Measurements from ENCODE around the gene CSNK1D.

CSNK1D gene

DNA sequence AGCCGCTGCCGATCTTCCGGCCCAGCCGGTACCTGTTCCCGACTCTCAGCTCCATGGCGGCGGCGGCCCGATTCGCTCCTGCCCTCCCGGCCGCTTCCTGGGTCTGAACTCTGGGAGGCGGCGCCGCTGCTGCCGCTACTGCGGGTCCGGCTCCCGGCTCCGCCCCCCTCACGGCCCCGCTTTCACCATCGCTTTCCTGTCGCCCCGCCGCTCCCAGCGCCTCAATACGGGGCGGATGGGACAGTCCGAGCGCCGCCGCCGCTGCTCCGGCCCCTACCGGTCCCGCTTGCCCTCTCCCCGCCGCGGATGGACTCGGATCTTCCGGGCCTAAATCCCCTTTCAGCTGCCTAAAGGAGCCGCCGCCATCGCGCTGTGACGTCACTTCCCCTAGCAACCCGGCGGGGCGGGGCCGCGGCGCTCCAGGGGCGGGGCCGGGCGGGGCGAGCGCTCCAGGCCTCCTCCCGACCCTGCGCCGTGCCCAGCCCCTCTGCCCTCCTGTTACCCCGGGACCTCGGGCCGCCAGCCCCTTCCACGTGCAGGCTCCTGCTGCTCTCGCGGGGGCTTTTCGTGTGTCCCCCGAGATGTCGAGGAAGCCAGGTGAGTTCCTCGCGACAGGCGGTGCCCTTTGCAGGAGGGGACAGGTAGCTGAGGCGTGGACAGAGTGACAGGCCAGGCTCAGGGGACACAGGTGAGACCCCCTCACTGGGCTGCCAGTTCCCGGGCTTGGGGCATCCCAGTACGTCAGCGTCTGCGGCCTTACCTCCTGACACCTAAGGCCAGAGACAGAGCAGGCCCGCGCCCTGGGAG, at the start of gene CSNK1D:
CSNK1D (minus strand) TSS at position 374 of the 807 bp plus-strand sequence; CDS start at position 55, 319 bp downstream.
- DNase-seq, result peak; percentile 91

DNA sequence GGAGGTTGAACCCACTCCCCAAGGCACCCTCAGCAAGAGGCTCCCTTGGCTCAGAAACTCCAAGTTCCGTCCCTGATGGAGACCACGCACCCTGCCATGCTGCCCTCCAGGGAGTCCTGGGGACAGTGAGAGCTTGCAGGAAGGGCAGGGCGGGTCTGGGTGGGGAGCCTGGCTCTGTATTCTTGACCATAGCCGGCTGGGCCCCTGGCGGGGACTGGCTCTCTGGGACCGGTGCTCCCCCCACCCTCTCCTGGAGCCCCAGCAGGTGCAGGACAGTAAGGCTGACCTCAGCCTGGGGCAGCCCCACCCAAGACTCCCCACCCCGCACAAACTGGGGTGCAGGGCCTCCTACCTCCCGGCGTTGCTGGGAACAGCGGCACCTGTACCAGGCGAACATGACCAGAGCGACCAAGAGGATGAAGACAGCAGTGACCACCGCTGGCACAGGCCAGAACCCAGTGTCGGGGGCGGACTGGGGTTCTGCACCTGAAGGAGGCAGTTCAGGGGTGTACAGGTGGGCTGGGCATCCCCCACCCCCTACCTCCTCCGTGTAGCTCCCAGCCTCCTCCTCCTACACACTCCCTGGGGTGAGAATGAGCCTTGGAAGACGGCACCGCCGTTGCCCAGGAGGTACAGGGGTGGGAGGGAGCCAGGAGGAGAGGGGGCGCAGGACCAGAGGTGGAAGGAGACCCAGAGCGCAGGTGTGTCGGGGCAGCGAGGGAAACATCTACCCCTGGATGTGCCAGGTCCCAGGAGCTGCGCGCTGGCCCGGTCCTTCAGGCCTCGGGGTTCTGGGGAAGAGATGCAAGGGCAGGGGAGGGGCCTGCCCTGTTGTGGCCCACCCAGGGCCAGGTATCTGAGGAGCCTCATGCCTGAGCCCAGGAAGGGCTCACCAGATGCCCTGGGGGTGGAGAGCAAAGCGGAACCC, 49.3 kb upstream of the CSNK1D start:
- DNase-seq, result no peak

DNA sequence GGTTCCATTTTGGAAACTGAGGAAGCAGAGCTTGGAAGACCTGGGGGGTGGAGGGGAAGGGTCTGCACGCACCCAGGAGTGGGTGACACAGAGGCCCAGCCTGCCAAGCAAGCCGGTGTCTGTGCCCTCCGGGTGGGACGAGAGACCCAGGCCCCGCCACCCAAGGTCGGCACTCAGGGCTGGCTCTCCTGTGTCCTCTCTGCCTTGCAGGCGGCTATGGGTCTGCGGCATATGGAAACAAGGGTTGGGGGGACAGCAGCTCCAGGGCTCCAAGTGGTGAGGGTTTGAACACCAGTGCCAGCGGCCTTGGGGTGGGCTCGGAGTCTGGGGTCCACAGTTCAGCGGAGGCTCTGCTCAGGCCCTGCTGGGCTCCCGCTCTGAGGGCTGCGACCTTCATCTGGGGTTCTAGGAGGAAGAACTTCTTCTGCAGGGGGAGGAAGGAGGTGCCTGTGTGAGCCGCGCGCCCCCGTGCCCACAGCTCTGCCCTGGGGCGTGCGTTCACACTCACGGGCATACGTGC, 48.5 kb upstream of the CSNK1D start:
- DNase-seq, result no peak

DNA sequence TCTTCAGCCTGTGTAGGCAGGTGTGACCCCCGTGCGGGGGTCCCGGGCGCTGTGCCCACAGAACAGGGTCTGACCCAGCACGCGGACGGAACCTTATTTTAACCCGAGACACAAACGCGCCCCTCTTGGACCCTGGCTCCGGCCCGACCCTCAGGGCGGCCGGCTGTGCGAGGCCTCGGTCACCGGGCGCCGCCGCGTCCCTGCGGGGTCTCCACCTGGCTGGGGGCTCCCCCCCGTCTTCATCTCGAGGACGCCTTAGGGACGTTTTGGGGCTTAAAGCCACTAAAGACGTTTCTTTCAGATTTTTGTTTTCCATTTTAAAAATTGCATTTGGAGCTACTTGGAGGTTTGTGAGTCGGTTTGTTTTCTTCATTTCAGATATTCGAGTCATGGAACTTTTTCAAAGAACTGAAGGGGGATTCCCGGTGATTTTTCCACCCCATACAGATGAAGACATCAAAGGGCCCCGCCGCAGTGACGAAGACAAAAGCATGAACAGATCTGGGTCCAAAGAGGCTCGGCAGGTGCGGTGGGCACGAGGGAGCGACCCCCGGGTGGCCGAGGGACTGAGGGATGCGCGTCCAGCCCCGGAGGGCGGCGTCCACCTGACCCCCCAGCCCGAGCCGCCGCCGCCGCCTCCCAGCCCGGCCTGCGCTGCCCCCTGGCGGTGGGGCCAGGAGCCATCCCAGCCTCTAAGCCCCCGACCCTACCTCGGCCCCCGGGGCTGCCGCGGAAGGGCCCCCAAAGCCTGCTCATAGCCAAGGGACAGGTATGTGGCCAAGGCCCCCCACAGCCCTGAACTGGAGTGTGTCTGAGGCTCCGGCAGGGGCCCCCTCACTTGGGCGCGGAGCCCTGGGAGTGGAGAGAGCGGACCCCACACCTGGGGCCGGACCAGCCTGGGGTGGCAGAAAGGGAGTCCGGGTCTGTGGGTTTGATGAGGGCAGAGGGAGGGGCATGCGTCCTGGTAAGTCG, 47.7 kb upstream of the CSNK1D start:
- DNase-seq, result peak; percentile 85

DNA sequence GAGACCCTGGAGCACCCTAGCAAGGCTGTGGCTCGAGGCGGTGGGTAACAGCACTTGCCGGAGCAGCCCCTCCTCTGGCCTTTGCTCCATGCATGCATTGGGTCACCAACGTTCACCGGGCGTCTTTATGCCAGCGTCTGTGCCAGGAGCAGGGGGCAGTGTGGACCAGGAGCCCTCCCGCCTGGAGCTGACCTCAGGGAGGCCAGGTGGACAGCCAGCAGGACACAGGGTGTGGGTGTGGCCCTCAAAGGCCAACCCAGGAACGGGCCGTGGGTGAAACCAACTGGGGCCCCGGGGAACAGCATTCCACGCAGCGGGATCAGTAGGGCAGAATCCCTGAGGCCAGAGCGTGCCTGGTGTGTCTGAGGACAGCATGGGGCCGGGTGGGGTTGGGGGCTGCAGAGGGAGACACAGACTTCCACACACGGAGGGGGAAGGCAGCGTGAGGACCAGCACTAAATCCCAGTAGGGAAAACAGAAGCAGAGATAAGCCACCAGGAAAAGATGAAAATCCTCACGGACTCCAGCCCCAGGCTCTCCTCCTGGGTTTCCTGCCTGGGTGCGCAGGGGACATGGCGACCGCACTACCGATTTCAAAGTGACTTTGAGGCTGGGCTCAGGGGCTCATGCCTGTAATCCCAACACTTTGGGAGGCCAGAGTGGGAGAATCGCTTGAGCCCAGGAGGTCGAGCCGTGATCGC, 46.8 kb upstream of the CSNK1D start:
- DNase-seq, result no peak

DNA sequence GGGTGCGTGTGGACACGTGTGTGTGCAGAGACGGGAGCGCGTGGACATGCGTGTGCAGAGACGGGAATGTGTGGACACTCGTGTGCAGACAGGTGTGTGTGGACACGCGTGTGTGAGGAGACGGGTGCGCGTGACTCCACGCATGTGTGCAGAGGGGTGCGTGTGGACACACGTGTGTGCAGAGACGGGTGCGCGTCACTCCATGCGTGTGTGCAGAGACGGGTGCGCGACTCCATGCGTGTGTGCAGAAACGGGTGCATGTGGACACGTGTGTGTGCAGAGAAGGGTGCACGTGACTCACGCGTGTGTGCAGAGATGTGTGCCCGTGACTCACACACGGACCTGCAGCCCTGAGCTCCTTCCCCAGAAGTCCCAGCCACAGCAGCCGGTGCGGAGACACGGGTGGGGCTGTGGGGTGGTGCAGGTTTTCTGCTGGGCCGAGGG, 46.1 kb upstream of the CSNK1D start:
- DNase-seq, result no peak

DNA sequence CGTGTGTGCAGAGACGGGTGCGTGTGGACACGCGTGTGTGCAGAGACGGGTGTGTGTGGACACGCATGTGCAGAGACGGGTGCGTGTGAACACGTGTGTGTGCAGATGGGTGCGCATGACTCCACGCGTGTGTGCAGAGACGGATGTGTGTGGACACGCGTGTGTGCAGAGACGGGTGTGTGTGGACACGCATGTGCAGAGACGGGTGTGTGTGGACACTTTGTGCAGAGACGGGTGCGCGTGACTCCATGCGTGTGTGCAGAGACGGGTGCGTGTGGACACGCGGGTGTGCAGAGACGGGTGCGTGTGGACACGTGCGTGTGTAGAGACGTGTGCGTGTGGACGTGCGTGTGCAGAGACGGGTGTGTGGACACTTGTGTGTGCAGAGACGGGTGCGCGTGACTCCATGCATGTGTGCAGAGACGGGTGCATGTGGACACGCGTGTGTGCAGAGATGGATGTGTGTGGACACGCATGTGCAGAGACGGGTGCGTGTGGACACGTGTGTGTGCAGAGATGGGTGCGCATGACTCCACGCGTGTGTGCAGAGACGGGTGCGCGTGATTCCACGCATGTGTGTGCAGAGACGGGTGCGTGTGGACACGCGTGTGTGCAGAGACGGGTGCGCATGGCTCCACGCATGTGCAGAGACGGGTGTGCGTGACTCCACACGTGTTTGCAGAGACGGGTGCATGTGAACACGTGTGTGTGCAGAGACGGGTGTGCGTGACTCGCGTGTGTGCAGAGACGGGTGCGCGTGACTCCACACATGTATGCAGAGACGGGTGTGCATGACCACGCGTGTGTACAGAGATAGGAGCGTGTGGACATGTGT, 45.5 kb upstream of the CSNK1D start:
- no peak for DNase-seq

DNA sequence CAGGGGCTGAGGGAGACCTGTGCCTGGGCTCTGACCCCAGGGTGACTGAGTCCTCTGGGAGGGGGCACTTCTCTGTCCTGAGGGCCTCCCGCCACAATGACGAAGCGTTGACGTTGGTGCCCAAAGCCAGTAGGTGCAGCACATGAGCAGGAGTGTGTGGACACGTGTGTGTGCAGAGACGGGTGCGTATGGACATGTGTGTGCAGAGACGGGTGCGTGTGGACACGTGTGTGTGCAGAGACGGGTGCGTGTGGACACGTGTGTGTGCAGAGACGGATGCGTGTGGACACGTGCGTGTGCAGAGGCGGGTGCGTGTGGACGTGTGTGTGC, 44.6 kb upstream of the CSNK1D start:
- DNase-seq, result no peak

DNA sequence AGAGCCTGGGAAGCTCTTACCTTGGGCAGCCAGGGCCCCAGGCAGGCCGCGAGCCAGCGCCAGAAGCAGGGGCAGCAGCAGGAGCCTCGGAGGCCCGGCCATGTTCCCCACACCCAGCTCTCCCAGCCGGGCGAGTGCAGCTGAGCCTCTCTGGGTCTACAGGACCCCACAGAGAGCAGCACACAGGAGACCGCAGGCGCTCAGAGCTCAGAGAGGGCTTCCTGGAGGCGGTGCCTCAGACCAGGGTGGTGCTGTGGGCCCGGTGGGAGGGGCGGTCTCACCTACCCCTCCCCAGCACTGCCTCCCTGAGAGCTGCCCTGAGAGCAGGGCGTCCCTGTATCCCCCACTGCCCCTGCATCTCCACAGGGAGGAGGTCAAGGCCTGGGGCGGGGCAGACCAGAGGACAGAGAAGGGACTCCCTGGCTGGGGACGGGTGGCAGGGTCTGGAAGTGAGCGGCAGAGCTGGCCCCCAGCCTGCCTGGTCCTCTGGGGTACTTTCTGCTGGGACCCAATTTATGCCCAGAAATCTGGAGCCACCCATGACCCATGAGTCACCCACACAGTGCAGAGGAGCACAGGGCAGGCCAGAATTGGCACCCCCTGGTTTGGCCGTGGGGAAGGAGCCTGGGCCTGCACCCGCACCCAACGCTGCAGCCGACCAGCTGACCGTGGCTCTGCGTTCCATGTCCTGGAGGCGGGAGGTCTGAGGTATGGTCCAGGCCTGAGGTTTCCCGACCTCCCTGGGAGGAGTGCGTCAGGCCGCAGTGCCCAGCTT, 44.1 kb upstream of the CSNK1D start, which contains the start of gene CD7:
CD7 (minus strand) TSS at position 215 of the 775 bp plus-strand sequence; CDS start at position 102, 113 bp downstream.
- peak; percentile 72 for DNase-seq

DNA sequence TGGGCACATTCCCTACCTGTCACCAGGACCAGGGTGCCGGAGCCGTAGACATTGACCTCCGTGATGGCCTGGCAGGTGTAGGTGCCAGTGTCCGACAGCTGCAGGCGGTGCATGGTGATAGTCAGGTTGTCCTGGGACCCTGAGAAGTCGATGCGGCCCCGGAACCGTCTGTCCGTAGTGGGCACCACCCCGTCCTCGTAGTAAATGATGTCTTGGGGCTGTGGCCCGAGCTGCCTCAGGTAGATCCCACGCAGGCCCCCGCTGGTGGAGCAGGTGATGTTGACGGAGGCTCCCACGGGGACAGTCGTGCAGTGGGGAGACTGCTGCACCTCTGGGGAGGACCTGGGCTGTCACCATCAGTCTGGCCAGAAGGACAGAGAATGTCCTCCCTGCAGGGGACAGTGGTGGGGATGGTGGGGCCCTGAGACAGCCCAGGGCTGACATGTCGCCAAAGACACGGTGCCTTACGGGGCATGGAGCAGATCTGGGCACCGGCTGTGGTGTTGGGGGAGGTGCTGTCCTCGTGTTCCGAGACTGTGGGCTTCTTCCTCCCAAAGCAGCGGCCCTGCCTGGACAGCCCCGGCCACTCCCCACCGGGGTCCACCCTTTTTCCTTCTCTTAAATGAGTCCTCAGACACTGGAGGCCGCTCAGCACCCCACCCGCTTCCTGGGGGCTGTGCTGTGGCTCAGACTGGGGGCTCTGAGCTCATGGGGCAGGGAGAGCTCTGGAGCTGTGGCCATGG, 43.3 kb upstream of the CSNK1D start:
- no peak for DNase-seq

DNA sequence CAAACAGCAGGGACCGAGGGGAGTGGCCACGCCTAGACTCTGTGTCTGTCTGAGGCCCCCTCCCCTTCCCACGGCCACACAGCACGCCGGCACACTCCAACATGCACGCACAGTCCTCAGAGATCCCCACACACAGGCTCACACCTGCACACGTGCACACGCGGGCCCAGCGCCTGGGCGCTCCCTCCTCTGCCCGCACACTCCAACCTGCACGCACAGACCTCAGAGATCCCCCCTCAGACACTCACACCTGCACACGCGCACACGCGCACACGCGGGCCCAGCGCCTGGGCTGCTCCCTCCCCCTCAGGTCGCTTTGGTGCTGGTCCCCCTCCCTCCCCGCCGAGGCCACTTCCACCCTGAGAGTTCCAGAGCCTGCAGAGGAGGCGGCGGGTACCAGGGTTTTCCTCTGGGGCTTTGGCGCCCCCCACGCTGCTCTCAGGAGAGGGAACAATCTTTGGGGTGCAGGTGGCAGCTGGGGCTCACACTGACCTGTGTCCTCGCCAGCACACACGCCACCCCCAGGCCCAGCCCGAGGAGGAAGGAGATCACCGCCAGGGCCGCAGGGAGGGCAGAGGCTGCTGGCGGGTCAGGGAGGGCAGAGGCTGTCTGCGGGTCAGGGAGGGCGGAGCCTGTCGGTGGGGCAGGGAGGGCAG, 42.3 kb upstream of the CSNK1D start:
- DNase-seq, result peak; percentile 57

DNA sequence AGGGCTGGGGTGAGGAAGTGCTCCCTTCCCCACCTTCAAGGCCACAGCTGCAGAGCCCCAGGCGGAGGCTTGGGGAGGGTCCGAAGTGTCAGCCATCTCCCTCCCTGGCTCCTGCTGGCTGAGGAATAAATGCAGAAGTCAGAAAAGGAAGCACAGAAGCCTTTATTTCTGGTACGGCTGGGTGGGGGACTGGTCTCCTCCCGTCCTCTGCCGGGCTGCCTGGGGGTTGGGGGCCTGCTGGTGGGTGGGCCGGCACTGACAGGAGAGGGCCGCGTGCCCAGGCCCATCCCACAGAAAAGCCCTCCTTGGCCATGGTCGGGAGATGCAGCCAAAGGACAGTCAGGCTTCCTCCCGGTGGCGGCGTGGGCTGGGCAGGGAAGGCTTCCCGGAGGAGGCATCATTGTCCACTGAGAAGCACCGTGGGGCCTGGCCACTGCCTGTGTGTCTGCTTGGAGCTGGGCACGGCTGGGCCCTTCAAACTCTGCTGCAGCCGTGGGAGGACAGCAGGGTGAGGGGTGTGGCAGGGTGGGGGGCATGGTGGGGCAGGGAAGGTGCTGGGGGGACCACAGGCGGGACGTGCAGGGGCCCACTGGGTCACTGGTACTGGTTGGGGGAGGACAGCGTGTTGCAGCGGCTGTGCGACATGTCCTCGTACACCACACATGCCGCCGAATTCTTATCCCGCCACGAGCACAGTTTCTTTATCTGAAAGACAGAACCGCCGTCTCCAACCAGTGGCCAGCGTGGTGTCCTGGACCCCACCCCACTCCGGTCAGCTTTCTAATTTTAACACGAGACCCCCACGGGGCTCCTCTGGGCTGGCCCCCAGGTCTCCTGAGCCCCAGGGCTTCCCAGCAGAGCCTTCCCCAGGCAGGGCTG, 41.5 kb upstream of the CSNK1D start:
- DNase-seq, result no peak

DNA sequence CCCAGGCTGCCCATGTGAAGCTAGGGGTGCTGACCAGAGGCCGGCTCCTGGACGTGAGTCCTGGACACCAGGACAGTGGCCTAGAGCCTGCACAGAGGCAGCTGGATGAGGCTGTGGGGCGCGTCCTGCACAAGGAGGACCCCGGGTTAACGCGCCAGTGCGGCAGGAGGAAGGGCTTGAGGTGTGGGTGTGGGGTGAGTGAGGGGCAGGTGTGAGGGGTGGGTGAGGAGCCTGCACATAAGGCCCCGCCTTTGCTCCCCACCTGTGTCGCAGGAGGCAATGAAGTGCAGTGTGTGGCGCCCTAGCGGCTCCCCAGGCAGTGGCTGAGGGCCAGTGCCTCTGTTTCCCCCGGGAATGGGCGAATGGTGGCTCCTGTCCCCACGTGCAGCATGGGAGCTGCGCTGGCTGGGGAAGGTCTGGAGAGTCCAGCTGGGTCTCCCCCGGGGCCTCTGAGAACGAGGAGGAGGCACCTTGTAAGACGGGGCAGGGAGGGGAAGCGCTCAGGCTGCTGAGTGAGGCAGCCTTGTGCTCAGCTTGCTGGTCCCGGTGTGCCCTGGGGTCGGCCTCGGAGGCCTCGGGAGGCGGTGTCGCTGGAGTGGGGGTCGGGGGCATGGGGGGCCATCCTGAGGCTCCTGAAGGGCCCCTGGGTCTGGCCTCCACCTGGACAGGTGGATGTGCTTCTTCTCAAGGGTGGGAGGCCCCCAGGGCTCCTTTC, 40.7 kb upstream of the CSNK1D start:
- DNase-seq, result no peak

DNA sequence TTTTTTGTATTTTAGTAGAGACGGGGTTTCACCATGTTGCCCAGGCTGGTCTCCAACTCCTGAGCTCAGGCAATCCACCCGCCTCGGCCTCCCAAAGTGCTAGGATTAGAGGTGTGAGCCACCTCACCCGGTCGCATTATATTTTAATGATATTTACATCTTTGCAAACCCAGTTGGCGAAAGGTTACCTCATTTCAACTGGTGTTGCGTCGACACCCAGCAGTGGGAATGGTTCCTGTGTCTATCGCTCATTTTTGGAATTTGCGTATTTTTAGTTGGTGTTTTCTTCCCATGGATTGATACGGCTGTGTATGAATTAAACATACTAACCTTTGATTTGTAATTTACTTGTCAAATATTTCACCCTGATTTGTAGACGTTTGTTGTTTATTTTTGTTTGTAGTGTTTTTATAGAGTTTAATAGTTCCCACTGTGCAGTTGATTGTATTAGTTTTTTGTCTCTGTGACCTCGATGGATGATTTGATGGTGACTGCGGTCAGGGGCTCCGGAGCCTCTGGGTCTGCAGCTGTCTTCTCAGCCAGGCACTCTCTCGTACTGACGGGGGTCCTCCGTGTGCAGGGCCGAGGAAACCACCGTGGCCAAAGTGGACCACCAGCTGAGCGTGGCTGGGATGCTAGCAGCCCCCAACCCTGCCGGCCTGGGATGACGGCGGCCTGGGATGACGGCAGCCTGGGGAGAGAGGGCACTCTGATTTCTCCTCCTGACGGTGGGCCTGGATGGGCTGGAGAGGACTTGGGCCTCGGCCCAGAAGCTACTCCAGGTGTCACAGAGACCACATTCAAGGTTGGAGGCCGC, 39.9 kb upstream of the CSNK1D start:
- no peak for DNase-seq

DNA sequence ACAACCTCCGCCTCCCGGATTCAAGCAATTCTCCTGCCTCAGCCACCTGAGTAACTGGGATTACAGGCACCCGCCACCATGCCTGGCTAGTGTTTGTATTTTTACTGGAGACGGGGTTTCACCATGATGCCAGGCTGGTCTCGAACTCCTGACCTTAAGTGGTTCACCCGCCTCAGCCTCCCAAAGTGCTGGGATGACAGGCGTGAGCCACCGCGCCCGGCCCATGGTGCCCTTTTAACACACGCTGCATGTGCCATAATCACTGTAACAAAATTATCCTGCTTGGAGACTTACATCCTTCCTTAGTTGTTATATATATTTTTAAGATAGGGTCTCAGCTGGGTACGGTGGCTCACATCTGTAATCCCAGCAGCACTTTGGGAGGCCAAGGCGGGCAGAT, 38.5 kb upstream of the CSNK1D start:
- DNase-seq, result no peak

DNA sequence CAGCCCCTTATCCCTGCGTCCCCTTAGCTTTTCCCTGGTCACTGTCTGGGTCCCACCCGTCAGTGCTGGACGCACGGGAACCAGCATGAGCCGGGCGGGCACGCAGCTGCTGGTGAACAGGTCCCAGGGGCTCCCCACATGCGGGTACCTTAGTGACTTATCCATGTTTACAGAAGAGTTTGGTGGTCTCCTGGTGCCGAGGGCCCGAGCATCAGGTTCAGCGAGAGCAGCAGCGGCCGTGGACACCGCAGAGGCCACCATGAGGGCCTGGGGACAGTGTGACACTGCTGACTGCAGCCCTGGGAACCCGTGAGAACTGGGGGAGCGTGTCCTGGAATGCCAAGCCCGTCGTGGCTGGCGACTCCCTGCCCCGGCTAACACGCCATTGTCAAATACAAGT, 37.4 kb upstream of the CSNK1D start:
- DNase-seq, result no peak

Measured in CD4-positive, alpha-beta T cell treated with Interleukin-21 for 1 hour (primary cell).